SK-N-SH treated with all-trans-retinoic acid at 6 μM for 48 hours (cell line): Measurements from ENCODE around the gene NCK2.

Experiments used
- ATAC-seq: fragments of 200-7000 bp; cut with Tn5 transposase; 3 replicates; pipeline ENCODE4 v1.9.1; 2020; ENCODE audit warnings: mild to moderate bottlenecking, moderate library complexity
- ARNTL ChIP-seq: fragments of 450-650 bp; formaldehyde crosslinking; IDR thresholded peaks from 2 replicates; pipeline ENCODE4 v1.5.0; 2020; ENCODE audit warnings: low read depth, mild to moderate bottlenecking, moderate library complexity, borderline replicate concordance
- CREB5 ChIP-seq: fragments of 250-450 bp; sonication (Bioruptor Pico); IDR thresholded peaks from 2 replicates; pipeline ENCODE4 v1.5.1; 2020; ENCODE audit warnings: low read depth, mild to moderate bottlenecking, moderate library complexity
- CSRNP3 ChIP-seq: fragments of 250-450 bp; sonication (Bioruptor Pico); IDR thresholded peaks from 2 replicates; pipeline ENCODE4 v1.5.1; 2021; ENCODE audit warnings: mild to moderate bottlenecking, moderate library complexity
- ESRRG ChIP-seq: fragments of 250-450 bp; sonication (Bioruptor Pico); IDR thresholded peaks from 2 replicates; pipeline ENCODE4 v1.6.1; 2021; ENCODE audit warnings: mild to moderate bottlenecking
- GLIS3 ChIP-seq: fragments of 250-450 bp; sonication (Bioruptor Pico); IDR thresholded peaks from 2 replicates; pipeline ENCODE4 v1.5.0; 2020; ENCODE audit warnings: mild to moderate bottlenecking, moderate library complexity
- ISL1 ChIP-seq: fragments of 250-450 bp; sonication (Bioruptor Pico); IDR thresholded peaks from 2 replicates; pipeline ENCODE4 v2.1.2; 2022; ENCODE audit warnings: mild to moderate bottlenecking, moderate library complexity
- PATZ1 ChIP-seq: fragments of 250-450 bp; sonication (Bioruptor Pico); IDR thresholded peaks from 2 replicates; pipeline ENCODE4 v1.8.0; 2020; ENCODE audit warnings: mild to moderate bottlenecking, moderate library complexity, borderline replicate concordance
- POU6F1 ChIP-seq: fragments of 250-450 bp; sonication (Bioruptor Pico); IDR thresholded peaks from 2 replicates; pipeline ENCODE4 v1.8.0; 2021; ENCODE audit warnings: low read depth, mild to moderate bottlenecking, moderate library complexity, borderline replicate concordance
- PPARA ChIP-seq: fragments of 250-450 bp; sonication (Bioruptor Pico); IDR thresholded peaks from 2 replicates; pipeline ENCODE4 v1.5.0; 2020; ENCODE audit warnings: mild to moderate bottlenecking, borderline replicate concordance
- RARB ChIP-seq: fragments of 250-450 bp; sonication (Bioruptor Pico); IDR thresholded peaks from 2 replicates; pipeline ENCODE4 v1.8.0; 2021; ENCODE audit warnings: mild to moderate bottlenecking, moderate library complexity
- SNAI2 ChIP-seq: fragments of 250-450 bp; sonication (Bioruptor Pico); IDR thresholded peaks from 2 replicates; pipeline ENCODE4 v1.5.0; 2020; ENCODE audit warnings: mild to moderate bottlenecking, moderate library complexity
- TCF4 ChIP-seq: fragments of 250-450 bp; sonication (Bioruptor Pico); IDR thresholded peaks from 2 replicates; pipeline ENCODE4 v1.8.0; 2021; ENCODE audit warnings: mild to moderate bottlenecking, moderate library complexity, borderline replicate concordance
- TOX ChIP-seq: fragments of 250-450 bp; sonication (Bioruptor Pico); IDR thresholded peaks from 2 replicates; pipeline ENCODE4 v1.8.0; 2021; ENCODE audit warnings: mild to moderate bottlenecking, moderate library complexity, borderline replicate concordance
- ZC3H10 ChIP-seq: fragments of 250-450 bp; sonication (Bioruptor Pico); IDR thresholded peaks from 2 replicates; pipeline ENCODE4 v1.5.1; 2021; ENCODE audit warnings: mild to moderate bottlenecking, moderate library complexity
- ZFP3 ChIP-seq: fragments of 250-450 bp; sonication (Bioruptor Pico); IDR thresholded peaks from 2 replicates; pipeline ENCODE4 v1.5.0; 2020; ENCODE audit warnings: mild to moderate bottlenecking, moderate library complexity
- ZNF8 ChIP-seq: fragments of 450-650 bp; formaldehyde crosslinking; IDR thresholded peaks from 2 replicates; pipeline ENCODE4 v1.5.0; 2020; ENCODE audit warnings: mild to moderate bottlenecking, moderate library complexity

Gene NCK2

GRCh38 chr2:105854972-105855371 lies 110.3 kb downstream of the NCK2 start:
- no peak for ATAC-seq
- no peak for TF ChIP-seq PATZ1 (CRISPR knock-in tag)
- TF ChIP-seq, all 23 proteins: peak for 0

- TF ChIP-seq ZFP3 (CRISPR knock-in tag), result no peak
- no peak for TF ChIP-seq GLIS3 (CRISPR knock-in tag)
- TF ChIP-seq ZC3H10 (CRISPR knock-in tag), result no peak
- no peak for TF ChIP-seq ISL1 (CRISPR knock-in tag)
- no peak for TF ChIP-seq POU6F1 (CRISPR knock-in tag)
- no peak for TF ChIP-seq ARNTL (CRISPR knock-in tag)
- no peak for TF ChIP-seq CSRNP3 (CRISPR knock-in tag)
- no peak for TF ChIP-seq SNAI2 (CRISPR knock-in tag)
- no peak for TF ChIP-seq CREB5 (CRISPR knock-in tag)
- no peak for TF ChIP-seq ZNF8 (CRISPR knock-in tag)
- TF ChIP-seq RARB (CRISPR knock-in tag), result no peak
- no peak for ATAC-seq
These were observed 111.9 kb downstream of the NCK2 start for GRCh38 chr2:105856581-105856980.

- ATAC-seq, result no peak
- TF ChIP-seq TCF4 (CRISPR knock-in tag), result no peak
- TF ChIP-seq ARNTL (CRISPR knock-in tag), result no peak
- TF ChIP-seq PATZ1 (CRISPR knock-in tag), result no peak
- TF ChIP-seq ZFP3 (CRISPR knock-in tag), result no peak
- no peak for TF ChIP-seq CREB5 (CRISPR knock-in tag)
- no peak for TF ChIP-seq ESRRG (CRISPR knock-in tag)
These were observed 112.5 kb downstream of the NCK2 start for GRCh38 chr2:105857076-105857740.

- TF ChIP-seq CSRNP3 (CRISPR knock-in tag) (no peak), ESRRG (CRISPR knock-in tag) (no peak), ISL1 (CRISPR knock-in tag) (no peak), TOX (CRISPR knock-in tag) (no peak), TCF4 (CRISPR knock-in tag) (no peak), POU6F1 (CRISPR knock-in tag) (no peak), ZFP3 (CRISPR knock-in tag) (no peak), ARNTL (CRISPR knock-in tag) (no peak), PPARA (no peak), SNAI2 (CRISPR knock-in tag) (no peak)
- no peak for ATAC-seq
These were observed 114.4 kb downstream of the NCK2 start for GRCh38 chr2:105858868-105859693.
